CMK (cell line): ENCODE measurements around the gene TXNL4A.

Experiments used
- DNase-seq: peaks from one replicate; pipeline ENCODE4 v3.0.0-alpha.2; 2010; ENCODE audit warnings: low read depth

The TXNL4A gene

DNA sequence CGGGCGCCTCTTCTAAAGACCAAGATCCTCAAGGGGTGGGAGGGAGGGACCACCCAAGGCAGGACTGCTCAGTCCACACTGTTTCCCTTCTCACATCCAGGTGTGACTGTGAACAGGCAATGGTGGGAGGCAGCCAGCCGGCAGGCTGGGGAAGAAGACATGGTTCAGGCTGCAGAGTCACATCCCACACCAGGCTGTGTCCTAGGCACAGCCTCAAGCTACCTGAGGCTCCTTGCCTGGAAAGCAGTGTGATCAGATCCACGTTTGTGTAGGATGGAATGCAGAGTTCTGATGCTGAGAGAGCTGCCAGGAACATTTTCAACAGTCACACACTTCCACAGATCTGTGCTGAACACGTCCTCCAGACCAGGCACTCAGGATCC, 53.3 kb downstream of the TXNL4A start:
- no peak for DNase-seq

DNA sequence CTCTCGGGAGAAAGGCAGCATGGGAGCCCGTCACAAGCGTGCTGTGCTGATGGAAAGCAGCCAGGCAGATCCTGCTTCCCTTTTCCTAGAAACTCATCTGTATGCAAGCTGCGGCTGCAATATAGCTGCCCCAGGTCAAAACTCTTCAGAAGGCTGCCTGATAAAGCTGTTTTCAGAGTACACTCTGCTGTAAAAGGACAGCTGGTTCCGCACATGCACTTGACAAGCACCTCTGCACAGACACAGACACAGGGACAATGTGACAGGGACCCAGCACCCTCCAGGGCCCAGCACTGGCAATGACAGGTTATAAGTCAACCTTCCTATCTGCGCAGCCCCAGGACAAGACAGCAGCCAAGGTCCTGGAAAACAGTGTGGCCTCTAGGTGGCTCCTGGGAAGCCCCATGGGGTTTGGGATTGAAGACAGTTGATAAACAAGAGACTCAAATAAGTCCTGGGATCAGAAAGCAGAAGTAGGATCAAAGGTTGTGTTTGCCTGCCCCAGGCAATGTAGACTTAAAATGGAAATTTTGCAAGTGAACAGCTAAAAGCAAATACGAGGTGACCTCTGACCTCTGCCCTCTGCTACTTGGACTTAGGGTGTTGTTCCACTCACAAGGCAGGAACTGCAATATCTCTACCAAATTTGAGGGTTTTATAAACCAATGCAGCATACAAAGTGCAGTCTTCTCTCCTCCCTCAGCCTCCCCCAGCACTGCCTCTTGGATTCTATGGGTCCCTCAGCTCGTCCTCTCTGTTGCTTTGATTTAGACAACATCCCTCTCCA, 53.9 kb downstream of the TXNL4A start:
- DNase-seq = no peak

DNA sequence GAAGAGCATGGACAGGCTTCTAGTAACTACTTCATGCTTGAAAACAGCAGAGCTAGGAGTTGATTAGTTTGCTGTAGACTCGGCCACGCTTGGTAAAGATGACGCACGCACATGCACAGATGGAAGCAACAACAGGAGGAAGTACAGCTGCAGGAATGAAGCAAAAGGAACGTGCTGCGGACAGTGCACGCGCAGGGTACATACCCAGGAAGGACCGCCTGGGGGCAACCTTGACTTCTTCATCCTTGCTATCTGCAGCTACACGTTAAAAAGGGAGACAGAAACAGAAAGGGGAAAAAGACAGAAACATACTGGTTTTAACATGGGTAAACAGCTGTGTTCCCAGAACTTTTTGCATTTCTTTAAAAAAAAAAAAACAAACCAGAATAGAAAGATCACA, 54.6 kb downstream of the TXNL4A start:
- no peak for DNase-seq

DNA sequence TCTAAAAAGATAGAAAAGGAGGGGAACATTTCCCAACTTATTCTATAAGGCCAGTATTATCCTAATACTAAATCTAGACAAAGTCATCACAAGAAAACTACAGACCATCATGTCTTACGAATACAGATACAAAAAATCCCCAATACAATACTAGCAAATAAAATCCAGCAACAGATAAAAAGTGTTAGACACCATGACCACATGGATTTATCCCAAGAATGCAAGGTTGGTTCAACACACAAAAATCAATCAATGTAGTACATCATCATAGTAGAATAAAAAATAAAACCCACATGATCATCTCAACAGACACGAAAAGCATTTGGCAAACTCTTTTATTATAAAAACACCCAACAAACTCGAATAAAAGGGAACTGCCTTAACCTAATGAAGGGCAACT, 55.5 kb downstream of the TXNL4A start:
- no peak for DNase-seq

DNA sequence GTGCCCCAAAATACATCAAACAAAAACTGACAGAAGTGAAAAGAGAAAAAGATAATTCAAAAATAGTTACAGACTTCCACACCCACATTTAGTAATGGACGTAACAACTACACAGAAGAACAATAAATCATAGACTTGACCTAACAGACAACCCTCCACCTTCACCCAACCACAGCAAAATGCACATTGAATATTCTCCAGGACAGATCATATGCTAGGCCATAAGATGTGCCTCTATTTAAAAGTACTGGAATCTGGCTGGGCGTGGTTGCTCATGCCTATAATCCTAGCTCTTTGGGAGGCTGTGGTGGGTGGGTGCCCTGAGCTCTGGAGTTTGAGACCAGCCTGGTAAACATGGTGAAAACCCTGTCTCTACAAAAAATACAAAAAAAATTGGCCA, 56.9 kb downstream of the TXNL4A start:
- DNase-seq = no peak

DNA sequence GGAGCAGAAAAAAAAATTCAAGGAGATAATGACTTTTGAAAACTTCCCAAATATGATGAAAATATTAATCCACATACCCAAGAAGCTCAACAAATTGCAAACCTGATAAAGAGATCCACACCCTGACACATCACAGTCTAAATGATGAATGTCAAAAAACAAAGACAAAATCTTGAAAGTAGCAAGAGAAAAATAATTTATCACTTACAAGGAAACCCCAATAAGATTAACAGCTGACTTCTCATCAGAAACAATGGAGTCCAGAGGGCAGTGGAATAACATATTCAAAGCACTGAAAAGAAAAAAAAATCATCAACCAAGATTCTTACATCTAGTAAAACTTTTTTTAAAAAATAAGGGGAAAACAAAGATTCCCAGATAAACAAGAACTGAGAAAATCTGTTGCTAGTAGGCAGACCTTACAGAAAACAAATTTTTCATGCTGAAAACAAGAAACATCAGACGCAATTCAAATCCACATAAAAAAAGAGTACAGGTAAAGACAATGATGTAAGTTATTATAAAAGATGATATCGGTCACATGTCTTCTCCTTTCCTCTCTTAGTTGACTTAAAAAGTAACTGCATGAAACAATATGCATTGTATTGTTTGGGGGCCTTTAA, 58.2 kb downstream of the TXNL4A start:
- DNase-seq = no peak

DNA sequence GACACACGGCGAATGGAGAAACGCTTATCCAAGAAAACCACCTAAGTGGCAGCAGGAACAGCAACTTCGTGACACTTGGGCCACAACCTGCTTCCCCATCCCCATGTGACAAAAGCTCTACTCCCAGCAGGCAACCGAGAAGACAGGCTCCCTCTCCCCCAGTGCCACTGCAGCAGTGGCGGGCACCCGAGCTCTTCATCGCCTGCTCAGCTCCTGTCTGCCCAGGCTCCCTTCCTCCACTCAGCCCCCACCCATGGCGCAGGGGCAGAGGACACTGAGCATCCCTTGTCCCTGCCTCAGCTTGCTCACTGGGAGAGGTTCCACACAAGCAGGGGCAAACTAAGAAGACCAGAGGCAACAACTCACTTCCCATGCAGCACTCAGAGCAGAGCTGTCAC, 59.8 kb downstream of the TXNL4A start:
- no peak for DNase-seq

DNA sequence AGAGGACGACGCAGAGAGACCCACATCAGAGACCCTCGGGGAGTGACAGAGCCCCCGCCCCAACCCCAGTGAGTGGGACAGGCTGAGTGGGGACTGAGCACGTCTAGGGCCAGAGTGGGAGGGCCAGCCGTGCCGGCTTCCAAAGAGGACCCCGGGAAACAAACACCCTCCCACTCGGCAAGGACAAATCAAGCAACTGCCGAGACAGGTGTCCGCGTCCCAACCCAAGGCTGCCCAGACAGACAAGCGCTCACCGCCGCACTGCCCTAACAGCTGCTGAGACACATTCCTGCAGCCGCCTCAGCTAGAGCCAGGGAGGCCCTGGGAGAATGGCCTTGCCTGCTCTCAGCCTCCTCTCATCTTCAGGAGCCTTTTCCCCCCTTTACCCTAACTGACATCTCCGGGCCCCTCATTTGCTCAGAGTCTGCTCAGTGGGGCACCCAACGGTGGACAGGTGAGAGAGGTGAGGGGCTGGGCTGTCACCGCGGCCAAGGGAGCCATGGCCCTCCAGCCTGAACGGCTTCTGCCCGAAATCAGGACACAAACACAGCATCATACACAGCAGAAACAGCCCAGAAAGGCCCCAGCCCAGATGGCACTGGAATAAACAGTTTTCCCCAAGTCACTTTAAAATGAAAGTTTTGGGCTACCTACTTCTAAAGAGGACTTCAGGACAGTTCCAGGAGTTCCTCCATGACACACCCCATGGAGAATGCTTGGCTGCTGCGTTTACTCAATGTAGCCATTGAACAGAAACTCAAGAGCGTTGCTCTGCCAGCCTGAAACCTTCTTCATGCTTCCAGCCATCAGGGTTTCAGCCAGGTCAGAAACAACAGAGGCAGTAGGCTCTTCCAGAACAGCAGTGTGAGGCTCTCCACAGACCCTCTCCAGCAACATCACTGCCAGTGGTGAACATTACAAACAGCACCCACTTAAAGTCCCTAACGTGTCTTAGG, 60.5 kb downstream of the TXNL4A start:
- DNase-seq = no peak

DNA sequence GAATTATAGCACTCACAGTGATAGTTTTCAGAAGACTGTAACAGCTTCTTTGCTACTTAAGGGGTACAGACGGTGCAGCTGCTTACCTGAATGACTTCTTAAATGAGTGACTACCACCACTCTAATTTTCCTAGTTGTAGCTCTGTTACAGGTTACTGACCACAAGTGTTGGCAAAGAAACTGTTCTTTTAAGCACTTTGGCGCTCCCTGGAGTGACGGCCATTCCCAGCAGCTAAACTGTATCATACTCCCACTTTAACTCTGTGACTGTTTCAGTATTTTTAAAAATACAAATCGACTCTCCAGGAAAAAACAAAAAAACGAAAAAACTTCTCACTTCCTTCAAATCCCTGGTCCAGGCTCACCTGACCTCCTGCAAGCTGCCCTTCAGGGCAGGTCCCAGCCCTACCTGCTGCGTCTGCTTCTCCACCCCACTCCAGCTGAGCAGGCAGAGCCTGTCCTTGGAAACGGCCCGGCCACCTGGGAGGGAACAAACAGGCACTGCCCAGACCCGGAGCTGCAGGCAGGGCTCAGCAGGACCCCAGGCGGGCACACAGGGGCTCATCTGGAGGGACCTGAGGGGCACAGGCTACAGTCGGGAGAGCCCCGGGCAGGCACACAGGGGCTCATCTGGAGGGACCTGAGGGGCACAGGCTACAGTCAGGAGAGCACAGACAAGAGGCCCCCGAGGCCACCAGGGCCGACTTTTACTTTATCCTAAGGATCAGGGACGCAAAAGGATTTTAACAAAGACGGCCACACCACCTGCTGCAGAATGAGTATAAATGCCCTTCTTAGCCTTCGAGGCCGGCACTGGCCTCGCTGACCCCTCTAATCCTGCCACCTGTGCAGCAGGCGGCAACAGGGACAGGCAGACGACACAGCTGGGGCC, 61.4 kb downstream of the TXNL4A start:
- DNase-seq = no peak

DNA sequence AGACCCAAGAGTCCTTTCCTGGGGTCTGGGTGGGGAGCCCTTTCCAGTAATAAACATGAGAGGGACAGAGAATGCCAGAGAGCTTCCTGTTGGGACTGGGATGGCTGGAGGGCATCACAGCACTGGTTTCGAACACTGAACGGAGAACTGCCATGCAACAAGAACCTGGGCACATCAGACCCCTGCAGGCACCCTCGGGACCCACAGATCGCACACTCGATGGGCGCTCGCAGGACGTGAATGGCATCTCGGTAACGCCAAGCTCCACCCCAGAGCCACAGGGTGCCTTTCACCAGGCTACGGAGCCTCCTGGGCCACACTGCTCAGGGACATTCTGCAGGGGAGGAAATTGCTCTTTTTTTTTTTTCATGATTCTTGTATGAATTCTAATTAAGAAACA, 62.1 kb downstream of the TXNL4A start:
- no peak for DNase-seq

DNA sequence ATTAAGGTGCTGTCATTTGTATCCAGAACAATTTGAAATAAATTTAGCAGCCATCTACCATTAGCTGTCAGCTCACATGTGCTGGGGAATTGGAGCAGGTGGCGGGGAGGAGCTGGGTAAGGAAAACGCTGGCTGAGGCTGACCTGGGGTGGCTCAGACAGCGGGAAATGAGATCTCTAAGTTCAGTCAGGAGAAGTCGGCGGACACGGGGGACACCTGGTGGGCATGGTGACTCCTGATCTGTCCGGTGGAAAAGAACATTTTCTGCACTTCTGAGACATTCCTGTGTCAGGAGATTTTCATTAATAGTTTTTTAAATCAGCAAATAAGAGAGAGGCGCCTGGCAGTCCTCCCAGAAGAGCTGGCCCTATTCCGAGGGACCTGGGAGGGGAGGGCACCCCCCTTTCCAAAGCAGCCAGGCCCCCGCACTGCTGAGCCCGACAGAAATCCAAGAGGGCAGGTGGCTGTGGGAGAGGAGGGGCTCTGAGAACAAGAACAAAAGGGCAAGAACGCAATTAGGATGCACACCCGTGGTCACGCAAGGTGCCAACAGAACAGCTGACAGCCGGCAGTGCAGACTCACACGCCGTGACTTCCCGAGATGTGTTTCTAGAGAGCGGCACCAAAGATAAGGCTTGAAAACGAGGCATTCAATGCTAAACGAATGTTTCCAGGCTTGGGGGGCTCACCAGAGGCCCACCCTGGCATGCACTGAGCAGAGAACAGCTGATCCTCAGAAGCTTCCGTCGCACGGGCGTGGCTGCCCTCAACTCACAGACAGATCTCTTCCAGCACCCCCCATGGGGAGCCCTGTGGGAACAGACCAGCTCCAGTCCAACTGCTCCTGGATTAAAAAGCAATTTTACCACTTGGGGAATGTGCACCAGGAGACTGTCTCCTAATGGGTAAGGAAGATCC, 63.3 kb downstream of the TXNL4A start:
- no peak for DNase-seq

DNA sequence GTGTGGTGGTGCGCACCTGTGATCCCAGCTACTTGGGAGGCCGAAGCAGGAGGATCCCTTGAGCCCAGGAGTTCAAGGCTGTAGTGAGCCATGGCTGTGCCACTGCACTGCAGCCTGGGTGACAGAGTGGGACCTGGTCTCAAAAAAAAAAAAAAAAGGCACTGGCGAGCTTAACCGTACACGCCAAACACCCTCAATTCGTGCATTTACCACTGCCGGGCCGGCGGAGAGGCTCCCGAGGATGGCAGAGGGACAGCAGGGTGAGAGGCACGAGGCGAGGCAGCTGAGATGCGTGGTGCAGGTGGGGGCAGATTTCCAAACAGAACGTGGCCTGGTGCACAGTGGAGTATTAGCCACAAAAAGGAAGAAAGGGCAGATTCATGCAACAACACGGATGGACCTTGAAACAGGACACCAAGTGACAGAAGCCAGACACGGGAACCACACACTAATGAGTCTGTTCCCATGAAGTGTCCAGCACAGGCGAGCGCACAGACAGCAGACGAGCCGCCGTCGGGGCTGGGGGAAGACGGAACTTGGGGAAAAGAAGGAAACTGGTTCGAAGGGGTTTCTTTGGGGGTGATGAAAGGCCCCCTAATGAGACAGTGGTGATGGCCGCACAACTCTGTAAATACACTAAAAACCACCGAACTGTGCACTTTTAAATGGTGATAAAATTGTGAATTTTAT, 64.3 kb downstream of the TXNL4A start:
- DNase-seq = no peak

DNA sequence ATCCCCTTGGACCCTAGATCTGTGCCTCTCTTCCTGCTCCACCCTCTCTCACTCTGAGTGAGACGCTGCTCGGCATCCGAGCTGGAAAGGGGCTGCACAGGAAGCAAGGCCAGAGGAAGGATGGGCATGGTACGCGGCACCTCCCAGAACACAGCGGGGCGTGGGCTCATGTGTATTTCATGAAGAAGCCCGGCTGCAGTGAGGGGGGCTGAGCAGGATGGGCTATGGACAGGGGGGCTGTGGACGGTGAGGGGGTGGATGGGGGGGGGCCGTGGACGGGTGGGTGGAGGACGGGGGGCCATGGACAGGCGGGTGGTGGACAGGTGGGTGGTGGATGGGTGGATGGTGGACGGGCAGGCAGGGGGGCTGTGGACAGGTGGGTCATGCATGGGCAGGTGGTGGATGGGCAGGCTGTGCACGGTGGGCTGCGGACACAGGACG, 65.4 kb downstream of the TXNL4A start:
- DNase-seq = no peak

DNA sequence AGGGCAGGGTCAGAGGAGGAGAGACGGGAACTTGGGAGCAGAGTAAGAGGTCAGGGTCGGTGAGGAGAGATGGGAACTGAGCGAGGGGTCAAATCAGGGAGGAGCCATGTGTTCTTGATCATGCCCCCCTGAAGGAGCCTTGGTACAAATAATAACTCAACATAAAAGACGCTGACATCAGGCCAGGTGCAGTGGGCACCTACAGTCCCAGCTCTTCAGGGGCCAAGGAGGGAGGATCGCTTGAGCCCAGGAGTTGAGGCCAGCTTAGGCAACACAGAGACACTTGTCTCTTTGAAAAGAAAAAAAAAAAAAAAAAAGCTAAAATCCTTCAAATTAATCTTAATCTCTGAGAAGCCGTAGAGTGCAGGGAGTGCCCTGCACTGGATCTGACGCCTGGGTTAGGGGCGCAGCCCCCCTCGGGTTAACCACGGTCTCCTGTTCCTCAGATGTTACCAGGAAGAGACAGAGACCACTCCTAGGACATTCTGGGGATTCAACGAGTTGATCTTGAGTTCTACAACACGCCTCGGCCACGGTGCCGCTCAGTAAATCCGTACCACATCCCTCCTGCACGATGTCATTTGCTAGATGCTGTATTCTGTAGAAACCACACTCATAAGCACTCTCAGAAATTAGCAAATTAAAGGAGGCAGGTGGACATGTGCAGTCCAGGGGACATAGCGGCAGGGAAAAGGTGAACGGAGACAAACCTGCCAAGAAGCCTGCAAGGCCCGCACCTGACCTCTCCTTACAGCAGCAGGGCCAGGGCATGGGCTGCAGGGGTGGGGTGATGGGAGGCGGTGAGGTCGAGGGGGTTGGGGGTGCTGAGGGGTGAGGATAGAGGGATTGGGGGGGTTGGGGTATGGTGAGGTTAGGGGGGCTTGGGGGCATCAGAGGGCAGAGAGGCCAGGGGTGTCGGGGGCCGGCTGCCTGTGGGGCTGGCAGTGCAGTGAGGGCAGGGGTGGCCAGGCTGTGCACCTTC, 66.1 kb downstream of the TXNL4A start:
- no peak for DNase-seq
